H1 (cell line): ENCODE measurements around the gene FHIP2A. TPM values are rescaled to one million over a fixed set of nuclear protein-coding genes. Genes with fewer than 3 reads are reported as not detected.

Experiments used
- CTCF ChIA-PET: fragments of 300-600 bp; sonication (Branson Sonifier 250); formaldehyde crosslinking; loops from one replicate; lab custom pipeline; 2021; ENCODE audit not compliant: partially characterized antibody; lab: Charles Lee
- POLR2A ChIA-PET: fragments of 300-600 bp; sonication (Branson Sonifier 250); formaldehyde crosslinking; loops from one replicate; lab custom pipeline; 2021; ENCODE audit warnings: inconsistent platforms; ENCODE audit not compliant: partially characterized antibody; lab: Charles Lee
- DNase-seq, 2 experiments: peaks; one replicate each; pipeline versions ENCODE4 v3.0.0 to v3.0.0-alpha.2; 2010 to 2022; ENCODE audit warnings: low spot score in 2 of 2, low read depth in 1 of 2, mixed read lengths in 1 of 2
- FAIRE-seq: peaks from 2 replicates; lab custom pipeline; 2011; peaks lifted over from hg19 to GRCh38; lab: Jason Lieb, UNC
- H2AFZ ChIP-seq: 2 replicates; pipeline ENCODE4 v1.8.1; 2012; ENCODE audit warnings: low read length, inconsistent platforms
- H2AK5ac ChIP-seq: 2 replicates; pipeline ENCODE4 v1.6.1; 2013; ENCODE audit warnings: low read depth, low read length
- H2BK120ac ChIP-seq: replicated peaks from 2 replicates; pipeline ENCODE3; 2013; ENCODE audit warnings: low read depth, low read length, inconsistent platforms
- H2BK12ac ChIP-seq: 2 replicates; pipeline ENCODE4 v1.6.1; 2013; ENCODE audit warnings: low read depth, low read length
- H2BK15ac ChIP-seq: 2 replicates; pipeline ENCODE4 v1.6.1; 2013; ENCODE audit warnings: low read length
- H2BK20ac ChIP-seq: 2 replicates; pipeline ENCODE4 v1.6.1; 2013; ENCODE audit warnings: low read length
- H2BK5ac ChIP-seq: 2 replicates; pipeline ENCODE4 v1.6.1; 2013; ENCODE audit warnings: low read depth, low read length
- H3K14ac ChIP-seq: 2 replicates; pipeline ENCODE4 v1.6.1; 2013; ENCODE audit warnings: inconsistent platforms; ENCODE audit not compliant: insufficient read length
- H3K18ac ChIP-seq: 2 replicates; pipeline ENCODE4 v1.6.1; 2013; ENCODE audit warnings: low read length; ENCODE audit errors: extremely low read depth
- H3K23ac ChIP-seq: 2 replicates; pipeline ENCODE4 v1.6.1; 2013; ENCODE audit warnings: inconsistent platforms; ENCODE audit not compliant: insufficient read length
- H3K23me2 ChIP-seq: 2 replicates; pipeline ENCODE4 v1.6.1; 2013; ENCODE audit warnings: low read depth, low read length
- H3K27ac ChIP-seq: 2 replicates; pipeline ENCODE4 v1.6.1; 2011; ENCODE audit warnings: low read depth, low read length, inconsistent platforms
- H3K27me3 ChIP-seq, 4 experiments: replicated peaks in 1 of 4; 1 replicate in 1 of 4; 2 replicates in 3 of 4; pipeline versions ENCODE4 v1.6.1 to v1.8.1; 2011 to 2013; ENCODE audit warnings: low read length in 3 of 4, mild to moderate bottlenecking in 3 of 4, inconsistent platforms in 2 of 4, mixed read lengths in 2 of 4, moderate library complexity in 1 of 4; ENCODE audit not compliant: control insufficient read depth in 3 of 4, insufficient read depth in 3 of 4; ENCODE audit errors: extremely low read depth in 1 of 4
- H3K36me3 ChIP-seq, 4 experiments: 2 replicates each; pipeline versions ENCODE4 v1.6.1 to v1.8.1; 2011 to 2013; ENCODE audit warnings: mild to moderate bottlenecking in 4 of 4, low read length in 3 of 4, moderate library complexity in 2 of 4, control low read depth in 1 of 4, inconsistent platforms in 1 of 4; ENCODE audit not compliant: insufficient read depth in 4 of 4, control insufficient read depth in 2 of 4
- H3K4ac ChIP-seq: replicated peaks from 2 replicates; pipeline ENCODE3; 2013; ENCODE audit warnings: low read length, low read depth, mixed read lengths, inconsistent platforms; ENCODE audit not compliant: insufficient read length
- H3K4me1 ChIP-seq, 4 experiments: replicated peaks in 1 of 4; 1 replicate in 1 of 4; 2 replicates in 3 of 4; pipeline versions ENCODE4 v1.6.1 to v1.8.1; 2011 to 2013; ENCODE audit warnings: low read length in 3 of 4, inconsistent platforms in 2 of 4, mixed read lengths in 1 of 4; ENCODE audit not compliant: insufficient read depth in 4 of 4, control insufficient read depth in 3 of 4
- H3K4me2 ChIP-seq, 2 experiments: 2 replicates each; pipeline versions ENCODE4 v1.6.1 to v1.8.1; 2011 to 2013; ENCODE audit warnings: low read depth in 2 of 2, low read length in 2 of 2, control low read depth in 1 of 2, inconsistent platforms in 1 of 2, mild to moderate bottlenecking in 1 of 2; ENCODE audit not compliant: insufficient read depth in 1 of 2
- H3K4me3 ChIP-seq, 4 experiments: fragments of 200-600, 300-600 bp in 1 of 4; sonication (generic), shearing (Covaris generic), sonication (Bioruptor Twin) in 1 of 4; 2 replicates each; pipeline versions ENCODE4 v1.5.1 to v1.8.1; 2011 to 2016; ENCODE audit warnings: low read length in 4 of 4, low read depth in 3 of 4, control low read depth in 2 of 4, inconsistent platforms in 2 of 4, mild to moderate bottlenecking in 2 of 4, mixed read lengths in 1 of 4, moderate library complexity in 1 of 4; ENCODE audit not compliant: insufficient read depth in 2 of 4; ENCODE audit errors: extremely low read depth in 1 of 4
- H3K56ac ChIP-seq: replicated peaks from 2 replicates; pipeline ENCODE3; 2013; ENCODE audit warnings: low read depth, mild to moderate bottlenecking, mixed read lengths, low read length, inconsistent platforms; ENCODE audit not compliant: insufficient read length
- H3K79me1 ChIP-seq: 2 replicates; pipeline ENCODE4 v1.6.1; 2013; ENCODE audit warnings: low read depth, low read length, control low read depth
- H3K79me2 ChIP-seq, 2 experiments: 2 replicates each; pipeline versions ENCODE4 v1.6.1 to v1.8.1; 2012 to 2013; ENCODE audit warnings: low read length in 2 of 2, mild to moderate bottlenecking in 2 of 2, inconsistent platforms in 1 of 2; ENCODE audit not compliant: insufficient read depth in 2 of 2, control insufficient read depth in 1 of 2
- H3K9ac ChIP-seq, 4 experiments: replicated peaks in 1 of 4; 1 replicate in 1 of 4; 2 replicates in 3 of 4; pipeline versions ENCODE4 v1.6.1 to v1.8.1; 2011 to 2013; ENCODE audit warnings: low read depth in 3 of 4, low read length in 3 of 4, control low read depth in 2 of 4, mild to moderate bottlenecking in 2 of 4, moderate library complexity in 2 of 4, inconsistent platforms in 1 of 4; ENCODE audit errors: extremely low read depth in 1 of 4
- H3K9me3 ChIP-seq, 2 experiments: 2 replicates each; pipeline versions ENCODE4 v1.6.1 to v1.8.1; 2012 to 2013; ENCODE audit warnings: mild to moderate bottlenecking in 2 of 2, moderate library complexity in 2 of 2, control low read depth in 1 of 2, inconsistent platforms in 1 of 2, low read depth in 1 of 2, low read length in 1 of 2, mixed read lengths in 1 of 2; ENCODE audit not compliant: insufficient read depth in 2 of 2
- H4K20me1 ChIP-seq, 2 experiments: replicated peaks in 1 of 2; 2 replicates each; pipeline versions ENCODE3 to v1.8.1; 2011 to 2013; ENCODE audit warnings: inconsistent platforms in 2 of 2, low read length in 2 of 2, mild to moderate bottlenecking in 1 of 2; ENCODE audit not compliant: insufficient read depth in 2 of 2, control insufficient read depth in 1 of 2
- H4K5ac ChIP-seq: 2 replicates; pipeline ENCODE4 v1.6.1; 2013; ENCODE audit warnings: low read length, low read depth, mixed read lengths, inconsistent platforms; ENCODE audit not compliant: insufficient read length
- H4K8ac ChIP-seq: 2 replicates; pipeline ENCODE4 v1.8.0; 2013; ENCODE audit warnings: mild to moderate bottlenecking, moderate library complexity, low read length, inconsistent platforms; ENCODE audit not compliant: insufficient read depth; ENCODE audit errors: extremely low read depth
- H4K91ac ChIP-seq: replicated peaks from 2 replicates; pipeline ENCODE3; 2013; ENCODE audit warnings: low read length, mixed read lengths, inconsistent platforms; ENCODE audit not compliant: insufficient read length
- ASH2L ChIP-seq: fragments of 200-600, 300-600 bp; sonication (generic); IDR thresholded peaks from one replicate; pipeline ENCODE4 v1.7.1; 2017; ENCODE audit warnings: low read length
- CHD2 ChIP-seq: IDR thresholded peaks from 2 replicates; pipeline ENCODE4 v1.6.1; 2012; ENCODE audit warnings: low read length, improper control_type of control experiment
- CTBP2 ChIP-seq: IDR thresholded peaks from 2 replicates; pipeline ENCODE4 v1.7.0; 2011; ENCODE audit warnings: borderline replicate concordance, mild to moderate bottlenecking, moderate library complexity, mixed read lengths, low read length; ENCODE audit not compliant: insufficient read depth, insufficient read length
- EZH2 ChIP-seq: fragments of 200-600 bp; sonication (generic); IDR thresholded peaks from 2 replicates; pipeline ENCODE4 v1.7.1; 2012; ENCODE audit warnings: low read depth, mild to moderate bottlenecking, moderate library complexity, low read length, inconsistent platforms; ENCODE audit not compliant: severe bottlenecking
- RFX5 ChIP-seq: IDR thresholded peaks from 2 replicates; pipeline ENCODE4 v1.6.1; 2011; ENCODE audit warnings: low read depth, low read length, improper control_type of control experiment, borderline replicate concordance
- SIN3A ChIP-seq, 2 experiments: IDR thresholded peaks in 1 of 2; conservative IDR thresholded peaks in 1 of 2; 2 replicates each; pipeline ENCODE4 v1.6.1; 2011 to 2012; ENCODE audit warnings: low read length in 2 of 2, improper control_type of control experiment in 1 of 2, low read depth in 1 of 2, mild to moderate bottlenecking in 1 of 2
- SIRT6 ChIP-seq: IDR thresholded peaks from one replicate; pipeline ENCODE4 v1.7.1; 2012; ENCODE audit warnings: low read length, inconsistent platforms
- SP2 ChIP-seq: IDR thresholded peaks from 2 replicates; pipeline ENCODE4 v1.6.1; 2012; ENCODE audit warnings: mild to moderate bottlenecking, low read length, inconsistent platforms
- TAF1 ChIP-seq: IDR thresholded peaks from 2 replicates; pipeline ENCODE4 v1.6.1; 2011; ENCODE audit warnings: mild to moderate bottlenecking, low read depth, low read length
- WGBS, 2 experiments: shearing (Covaris generic) in 1 of 2; methylation state at CpG; one replicate each; pipeline versions ENCODE4 v1.1.6 to v1.1.7; 2013 to 2015; ENCODE audit warnings: low lambda C conversion rate in 2 of 2, mixed read lengths in 2 of 2, inconsistent platforms in 1 of 2, low coverage in 1 of 2, missing lambda C conversion rate in 1 of 2; ENCODE audit not compliant: insufficient replicate concordance in 2 of 2, insufficient coverage in 1 of 2, insufficient read length in 1 of 2; ENCODE audit errors: extremely low coverage in 1 of 2, missing lambda C conversion rate in 1 of 2; 5-methylcytosine and 5-hydroxymethylcytosine counted together
- polyA plus RNA-seq, 7 experiments: library from polyadenylated mRNA; depleted of rRNA in 3 of 7; stranded (reverse) in 5 of 7; unstranded in 2 of 7; fragments of >200 nt in 5 of 7; fragments of 200-250 nt in 2 of 7; gene quantifications; 1 replicate in 5 of 7; 2 replicates in 1 of 7; 4 replicates in 1 of 7; pipeline versions ENCODE4 v1.2.1 to v1.2.3, GENCODE V29; 2011 to 2013; ENCODE audit warnings: missing spikeins in 2 of 7, mixed read lengths in 2 of 7
- total RNA-seq: library from RNA; stranded (reverse); fragmentation: NEBNext Ultra II Directional; extraction: Animal tissue kit (Norgen Biotek cat#: 25700); gene quantifications from 2 replicates; pipeline ENCODE4 v1.2.1, GENCODE V29; 2021
- TF ChIP-seq, protein P1 (sequence below): IDR thresholded peaks from 2 replicates; pipeline ENCODE4 v1.6.1; 2012; ENCODE audit warnings: low read length, inconsistent platforms

Gene FHIP2A
- total and polyA plus RNA-seq, 2 of the 8 experiments (the other 6 are each of a cell fraction or from before 2014, with no cell fraction given): 4.5 to 15.0 TPM

DNA sequence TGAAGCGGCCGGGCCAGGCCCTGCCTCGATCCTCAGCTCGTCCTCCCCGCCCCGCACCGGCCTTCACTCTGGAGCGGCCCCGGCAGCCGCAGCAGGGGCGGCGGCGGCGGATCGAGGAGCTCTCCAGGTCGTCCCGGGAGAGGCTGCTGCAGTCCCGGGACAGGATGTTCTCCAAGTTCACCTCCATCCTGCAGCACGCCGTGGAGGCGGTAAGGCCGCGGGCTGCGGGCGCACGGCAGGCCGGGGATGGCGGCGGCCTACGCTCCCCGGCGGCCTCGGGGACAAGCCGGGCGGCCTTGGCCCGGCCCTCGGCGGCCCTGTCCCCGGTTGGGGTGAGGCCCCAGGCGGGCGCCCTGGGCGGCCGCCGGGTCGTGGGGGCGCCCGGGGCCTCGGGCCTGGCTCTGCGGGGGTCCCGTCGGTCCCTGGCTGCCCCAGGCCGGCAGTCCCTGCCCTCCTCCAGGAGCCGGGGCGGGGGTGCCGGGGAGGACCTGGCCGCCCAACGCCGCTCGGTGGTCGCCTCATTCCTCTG is 399 bp downstream of the FHIP2A start:
- Histone ChIP-seq H3K4me2 (peak overlapping the region; percentile 73 to 90), H4K91ac (no peak overlapping the region), H2AK5ac (no peak overlapping the region), H3K56ac (peak overlapping the region; percentile 27), H3K14ac (no peak overlapping the region), H3K27ac (peak overlapping the region; percentile 77; the same call in 1 of the 2 replicates), H3K9ac (peak overlapping the region; percentile 75 to 97 (median 82); a peak in 6 of 7 replicates), H3K79me2 (peaks cover 0 to 31% of the 10 kb centered on the region in 2 experiments; a peak in 3 of 4 replicates), H2BK12ac (no peak overlapping the region), H3K4me3 (peak overlapping the region; percentile 62 to 96 (median 80)), H3K27me3 (no peaks in the 10 kb centered on the region), H2BK20ac (no peak overlapping the region), H4K5ac (no peak overlapping the region), H3K4ac (no peak overlapping the region), H4K8ac (peak overlapping the region; percentile 98), H3K18ac (no peak overlapping the region), H3K4me1 (peaks cover 0 to 5% (median 0%) of the 10 kb centered on the region in 4 experiments; a peak in 1 of 7 replicates), H4K20me1 (peaks cover 0 to 1% of the 10 kb centered on the region in 2 experiments), H2AFZ (no peak overlapping the region; the same call in 1 of the 2 replicates), H3K79me1 (peaks cover 4% of the 10 kb centered on the region; the same call in 1 of the 2 replicates), H3K36me3 (no peaks in the 10 kb centered on the region), H2BK5ac (no peak overlapping the region), H3K9me3 (no peaks in the 10 kb centered on the region), H2BK15ac (no peak overlapping the region), H3K23ac (no peak overlapping the region), H3K23me2 (peaks cover 4% of the 10 kb centered on the region; the same call in 1 of the 2 replicates), H2BK120ac (no peak overlapping the region)
- WGBS, 2 experiments: 0% methylated on average over 7 of the region's 60 CpGs; no CpG with 5 or more reads in 1 of the 2 experiments
- FAIRE-seq (no peak), DNase-seq (peak in 1 of 2 experiments; percentile 67)
- ChIA-PET CTCF (interaction anchor here (0.5 to 3.6 kb wide), 22 partner anchors 9 to 315 kb away, joined by 3 to 16 read pairs (median 5); no protein-coding TSS in a partner anchor), POLR2A (interaction anchor here (0.7 to 2.5 kb wide), 5 partner anchors 9 to 335 kb away, joined by 3 to 7 read pairs (median 3); partner anchors contain the start of gene TRUB1)
- TF ChIP-seq EZH2 (no peak), CHD2 (no peak), SP2 (no peak), RFX5 (no peak), SIN3A (conservative IDR thresholded peaks at IDR 0.05 in 1 of 2, IDR thresholded peaks at IDR 0.05 in 1 of 2; ENCODE audit: low read depth in 1 of 2, low read length in 2 of 2) (0 out of 4 replicates have a peak, but pooled peaks of 1 of the 2 experiments have one; percentile 14), CTBP2 (no peak), ASH2L (no peak), TAF1 (peak; percentile 56), SIRT6 (no peak)
- TF ChIP-seq, protein P1, sequence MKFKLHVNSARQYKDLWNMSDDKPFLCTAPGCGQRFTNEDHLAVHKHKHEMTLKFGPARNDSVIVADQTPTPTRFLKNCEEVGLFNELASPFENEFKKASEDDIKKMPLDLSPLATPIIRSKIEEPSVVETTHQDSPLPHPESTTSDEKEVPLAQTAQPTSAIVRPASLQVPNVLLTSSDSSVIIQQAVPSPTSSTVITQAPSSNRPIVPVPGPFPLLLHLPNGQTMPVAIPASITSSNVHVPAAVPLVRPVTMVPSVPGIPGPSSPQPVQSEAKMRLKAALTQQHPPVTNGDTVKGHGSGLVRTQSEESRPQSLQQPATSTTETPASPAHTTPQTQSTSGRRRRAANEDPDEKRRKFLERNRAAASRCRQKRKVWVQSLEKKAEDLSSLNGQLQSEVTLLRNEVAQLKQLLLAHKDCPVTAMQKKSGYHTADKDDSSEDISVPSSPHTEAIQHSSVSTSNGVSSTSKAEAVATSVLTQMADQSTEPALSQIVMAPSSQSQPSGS: no peak
